ENCODE data around the gene KRT13. TPM values are rescaled to one million over a fixed set of nuclear protein-coding genes. Genes with fewer than 3 reads are reported as not detected.

KRT13 gene
- total and polyA plus RNA-seq, 2 of the 4 experiments (the other 2 are of a cell fraction), result 0.18 to 0.56 TPM

DNA sequence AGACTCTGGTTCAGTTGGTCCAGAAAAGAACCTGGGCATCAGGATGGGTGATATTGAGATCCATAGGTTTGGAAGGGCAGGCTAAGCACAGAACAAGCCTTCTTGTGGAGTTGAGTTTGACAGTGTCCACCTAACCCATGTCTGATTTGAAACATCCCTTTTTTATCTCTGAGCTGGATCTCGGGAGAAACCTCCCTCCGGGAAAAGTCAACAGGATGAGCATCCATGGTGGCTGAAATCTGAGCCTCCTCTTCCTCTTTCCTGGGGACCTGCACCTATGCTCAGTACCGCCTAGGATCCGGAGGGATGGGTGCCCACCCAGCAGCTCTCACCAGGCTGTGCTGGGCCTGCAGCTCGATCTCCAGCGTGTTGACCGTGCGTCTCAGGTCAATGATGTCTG is 41.7 kb downstream of the KRT13 start:
- H3K4me1 ChIP-seq (ENCODE audit: control insufficient read depth, insufficient read depth, low read length), result peaks cover 8% of the 10 kb centered on the region
- no peak overlapping the region; the same call in 2 of the 3 replicates for H2BK15ac ChIP-seq (ENCODE audit: low read depth, low read length)
- no peak overlapping the region for H3K56ac ChIP-seq (ENCODE audit: extremely low read depth, insufficient read depth, low read length)
- H3K36me3 ChIP-seq (ENCODE audit: control insufficient read depth, insufficient read depth, low read length), result no peaks in the 10 kb centered on the region
- intact Hi-C loops (cut with micrococcal nuclease), result no loop called here
- ChIA-PET POLR2A (ENCODE audit: unreplicated experiment) (no interaction called here), CTCF (interaction anchor here (0.7 to 1.2 kb wide), 2 partner anchors 29 to 85 kb away, joined by 3 read pairs; no protein-coding TSS in a partner anchor)
- H3K23ac ChIP-seq (ENCODE audit: low read depth, low read length), result no peak overlapping the region
- no peak overlapping the region for H2BK5ac ChIP-seq (ENCODE audit: low read depth, low read length, poor library complexity, severe bottlenecking)
- H4K91ac ChIP-seq (ENCODE audit: insufficient read depth, low read depth, low read length), result no peak overlapping the region
- DNase-seq (no peak), ATAC-seq (ENCODE audit: low read depth) (no peak)
- TF ChIP-seq MAFK (IDR thresholded peaks at IDR 0.05; ENCODE audit: low read depth, low read length) (no peak), CEBPB (IDR thresholded peaks at IDR 0.05; ENCODE audit: low read depth, low read length) (no peak), BHLHE40 (IDR thresholded peaks at IDR 0.05; ENCODE audit: low read depth, low read length) (no peak), RFX5 (IDR thresholded peaks at IDR 0.05; ENCODE audit: low read depth, low read length) (no peak), RCOR1 (IDR thresholded peaks at IDR 0.05; ENCODE audit: insufficient replicate concordance, low read length) (no peak), POLR2A (IDR thresholded peaks at IDR 0.05; ENCODE audit: low read depth, low read length) (no peak), MAZ (IDR thresholded peaks at IDR 0.05; ENCODE audit: borderline replicate concordance, low read depth, low read length) (no peak), FOS (IDR thresholded peaks at IDR 0.05; ENCODE audit: low read depth, low read length) (no peak), MXI1 (IDR thresholded peaks at IDR 0.05; ENCODE audit: borderline replicate concordance, low read depth, low read length) (no peak), CHD1 (IDR thresholded peaks at IDR 0.05; ENCODE audit: low read depth, low read length) (no peak), NFE2L2 (IDR thresholded peaks at IDR 0.05; ENCODE audit: low read depth, low read length) (no peak), RAD21 (IDR thresholded peaks at IDR 0.05; ENCODE audit: low read length) (no peak), SMC3 (IDR thresholded peaks at IDR 0.05; ENCODE audit: low read depth, low read length) (no peak)
- TF ChIP-seq, protein P1, sequence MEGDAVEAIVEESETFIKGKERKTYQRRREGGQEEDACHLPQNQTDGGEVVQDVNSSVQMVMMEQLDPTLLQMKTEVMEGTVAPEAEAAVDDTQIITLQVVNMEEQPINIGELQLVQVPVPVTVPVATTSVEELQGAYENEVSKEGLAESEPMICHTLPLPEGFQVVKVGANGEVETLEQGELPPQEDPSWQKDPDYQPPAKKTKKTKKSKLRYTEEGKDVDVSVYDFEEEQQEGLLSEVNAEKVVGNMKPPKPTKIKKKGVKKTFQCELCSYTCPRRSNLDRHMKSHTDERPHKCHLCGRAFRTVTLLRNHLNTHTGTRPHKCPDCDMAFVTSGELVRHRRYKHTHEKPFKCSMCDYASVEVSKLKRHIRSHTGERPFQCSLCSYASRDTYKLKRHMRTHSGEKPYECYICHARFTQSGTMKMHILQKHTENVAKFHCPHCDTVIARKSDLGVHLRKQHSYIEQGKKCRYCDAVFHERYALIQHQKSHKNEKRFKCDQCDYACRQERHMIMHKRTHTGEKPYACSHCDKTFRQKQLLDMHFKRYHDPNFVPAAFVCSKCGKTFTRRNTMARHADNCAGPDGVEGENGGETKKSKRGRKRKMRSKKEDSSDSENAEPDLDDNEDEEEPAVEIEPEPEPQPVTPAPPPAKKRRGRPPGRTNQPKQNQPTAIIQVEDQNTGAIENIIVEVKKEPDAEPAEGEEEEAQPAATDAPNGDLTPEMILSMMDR (conservative IDR thresholded peaks at IDR 0.05; ENCODE audit: low read depth, low read length), result no peak
- TF ChIP-seq, protein P2, sequence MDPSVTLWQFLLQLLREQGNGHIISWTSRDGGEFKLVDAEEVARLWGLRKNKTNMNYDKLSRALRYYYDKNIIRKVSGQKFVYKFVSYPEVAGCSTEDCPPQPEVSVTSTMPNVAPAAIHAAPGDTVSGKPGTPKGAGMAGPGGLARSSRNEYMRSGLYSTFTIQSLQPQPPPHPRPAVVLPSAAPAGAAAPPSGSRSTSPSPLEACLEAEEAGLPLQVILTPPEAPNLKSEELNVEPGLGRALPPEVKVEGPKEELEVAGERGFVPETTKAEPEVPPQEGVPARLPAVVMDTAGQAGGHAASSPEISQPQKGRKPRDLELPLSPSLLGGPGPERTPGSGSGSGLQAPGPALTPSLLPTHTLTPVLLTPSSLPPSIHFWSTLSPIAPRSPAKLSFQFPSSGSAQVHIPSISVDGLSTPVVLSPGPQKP (IDR thresholded peaks at IDR 0.05; ENCODE audit: borderline replicate concordance, low read depth, low read length), result no peak
- TF ChIP-seq, protein P3, sequence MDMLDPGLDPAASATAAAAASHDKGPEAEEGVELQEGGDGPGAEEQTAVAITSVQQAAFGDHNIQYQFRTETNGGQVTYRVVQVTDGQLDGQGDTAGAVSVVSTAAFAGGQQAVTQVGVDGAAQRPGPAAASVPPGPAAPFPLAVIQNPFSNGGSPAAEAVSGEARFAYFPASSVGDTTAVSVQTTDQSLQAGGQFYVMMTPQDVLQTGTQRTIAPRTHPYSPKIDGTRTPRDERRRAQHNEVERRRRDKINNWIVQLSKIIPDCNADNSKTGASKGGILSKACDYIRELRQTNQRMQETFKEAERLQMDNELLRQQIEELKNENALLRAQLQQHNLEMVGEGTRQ (IDR thresholded peaks at IDR 0.05; ENCODE audit: low read depth, low read length), result no peak
- no peak overlapping the region for H3K4me2 ChIP-seq (ENCODE audit: low read depth, low read length)
- no CpG with 5 or more reads among the region's 8 CpGs for WGBS, 2 experiments (ENCODE audit: extremely low coverage in 2 of 2, insufficient read length in 1 of 2)
- BruUV-seq (replicated peaks), result no TSS peak
- no peak overlapping the region for H2BK120ac ChIP-seq (ENCODE audit: low read depth, low read length)
- H4K20me1 ChIP-seq (ENCODE audit: insufficient read depth, low read length), result no peaks in the 10 kb centered on the region; the same call in 1 of the 2 replicates
- no peak overlapping the region for H4K5ac ChIP-seq (ENCODE audit: low read depth, low read length)
- H3K18ac ChIP-seq (ENCODE audit: low read depth, low read length), result no peak overlapping the region
- peaks cover 10% of the 10 kb centered on the region for H3K9me3 ChIP-seq (ENCODE audit: control insufficient read depth, insufficient read depth, low read length)
- no peaks in the 10 kb centered on the region for H3K79me1 ChIP-seq (ENCODE audit: low read depth in 1 of 2, low read length in 2 of 2)
- dilution Hi-C loops (cut with HindIII; ENCODE audit: low sequenced_read_pairs, unreplicated experiment), result no loop called here
- H2AK5ac ChIP-seq (ENCODE audit: low read depth, low read length), result no peak overlapping the region
- no peak overlapping the region for H4K8ac ChIP-seq (ENCODE audit: low read depth in 2 of 2, low read length in 2 of 2)
- no peak overlapping the region for H2AK9ac ChIP-seq (replicated peaks; ENCODE audit: low read depth, low read length, poor library complexity)
- in situ Hi-C loops (cut with MboI; ENCODE audit: low sequenced_read_pairs), result no loop called here
- H2AFZ ChIP-seq (replicated peaks; ENCODE audit: low read length, poor library complexity), result no peak overlapping the region
- peaks cover 25% of the 10 kb centered on the region for H3K27me3 ChIP-seq (ENCODE audit: control insufficient read depth, insufficient read depth, low read length)
- no peak overlapping the region for H3K9ac ChIP-seq (ENCODE audit: low read depth, low read length)
- no peak overlapping the region for H3K4me3 ChIP-seq (ENCODE audit: insufficient read depth, low read depth, low read length)
- H3K9me1 ChIP-seq (ENCODE audit: insufficient read depth, low read length), result no peaks in the 10 kb centered on the region
- H3K27ac ChIP-seq (ENCODE audit: insufficient read depth, low read length), result no peak overlapping the region
- no peak overlapping the region for H3K4ac ChIP-seq (ENCODE audit: low read depth, low read length)
- H2BK20ac ChIP-seq (ENCODE audit: low read depth, low read length), result no peak overlapping the region
- no peak overlapping the region for H3K14ac ChIP-seq (replicated peaks; ENCODE audit: low read depth, low read length)

Data from IMR-90 (cell line).